WTC11 (cell line): ENCODE measurements around the gene C16orf74. TPM values are rescaled to one million over a fixed set of nuclear protein-coding genes. Genes with fewer than 3 reads are reported as not detected.

Experiments used
- ATAC-seq: fragments of 200-7000 bp; cut with Tn5 transposase; 2 replicates; pipeline ENCODE4 v1.10.0; 2021; ENCODE audit warnings: mild to moderate bottlenecking, moderate library complexity
- CTCF ChIA-PET: fragments of 300-600 bp; sonication (Branson Sonifier 250); formaldehyde crosslinking; loops from one replicate; lab custom pipeline; 2021; ENCODE audit warnings: antibody characterized with exemption; lab: Charles Lee
- POLR2A ChIA-PET: fragments of 350-600 bp; sonication (Branson Sonifier 250); formaldehyde crosslinking; loops from one replicate; lab custom pipeline; 2021; ENCODE audit warnings: antibody characterized with exemption; lab: Charles Lee
- DNase-seq: peaks from one replicate; pipeline ENCODE4 v3.0.0; 2021; ENCODE audit warnings: low spot score
- H3K27ac Mint-ChIP-seq: 2 replicates; pipeline ENCODE4 v1.8.0; 2021; ENCODE audit warnings: mixed read lengths
- H3K27me3 Mint-ChIP-seq: 2 replicates; pipeline ENCODE4 v1.8.0; 2021; ENCODE audit warnings: low read depth, mild to moderate bottlenecking, moderate library complexity, mixed read lengths
- H3K36me3 Mint-ChIP-seq: 2 replicates; pipeline ENCODE4 v1.8.0; 2021; ENCODE audit warnings: mixed read lengths
- H3K4me1 Mint-ChIP-seq: 2 replicates; pipeline ENCODE4 v1.8.0; 2022; ENCODE audit warnings: mixed read lengths
- H3K4me3 Mint-ChIP-seq: 2 replicates; pipeline ENCODE4 v1.8.0; 2021; ENCODE audit warnings: mild to moderate bottlenecking, moderate library complexity, mixed read lengths
- H3K9me3 Mint-ChIP-seq: 2 replicates; pipeline ENCODE4 v1.8.0; 2021; ENCODE audit warnings: mixed read lengths
- ATF1 ChIP-seq: sonication (generic); formaldehyde crosslinking; IDR thresholded peaks from 2 replicates; pipeline ENCODE4 v1.8.1; 2023; ENCODE audit warnings: mild to moderate bottlenecking, moderate library complexity, missing genetic modification reagents
- ATF3 ChIP-seq: sonication (generic); formaldehyde crosslinking; conservative IDR thresholded peaks from 2 replicates; pipeline ENCODE4 v1.8.1; 2022; ENCODE audit warnings: mild to moderate bottlenecking, missing genetic modification reagents
- CDX4 ChIP-seq: fragments of 250-450 bp; sonication (Bioruptor Pico); IDR thresholded peaks from 2 replicates; pipeline ENCODE4 v1.9.0; 2021; ENCODE audit warnings: moderate library complexity, mild to moderate bottlenecking, inconsistent platforms, borderline replicate concordance
- ELF4 ChIP-seq: sonication (generic); formaldehyde crosslinking; IDR thresholded peaks from 2 replicates; pipeline ENCODE4 v1.8.1; 2022; ENCODE audit warnings: low read depth, mild to moderate bottlenecking, moderate library complexity, missing genetic modification reagents
- FOXK1 ChIP-seq: sonication (generic); formaldehyde crosslinking; IDR thresholded peaks from 2 replicates; pipeline ENCODE4 v1.8.0; 2022; ENCODE audit warnings: mild to moderate bottlenecking, moderate library complexity, missing genetic modification reagents
- FOXP1 ChIP-seq: sonication (generic); formaldehyde crosslinking; IDR thresholded peaks from 2 replicates; pipeline ENCODE4 v1.8.0; 2022; ENCODE audit warnings: missing genetic modification reagents, mild to moderate bottlenecking, moderate library complexity, borderline replicate concordance
- GABPB1 ChIP-seq: sonication (generic); formaldehyde crosslinking; IDR thresholded peaks from 2 replicates; pipeline ENCODE4 v1.8.1; 2023; ENCODE audit warnings: mild to moderate bottlenecking, missing genetic modification reagents
- GTF2I ChIP-seq: fragments of 250-450 bp; sonication (Bioruptor Pico); conservative IDR thresholded peaks from 2 replicates; pipeline ENCODE4 v1.4.0; 2021; ENCODE audit warnings: mild to moderate bottlenecking
- MXD4 ChIP-seq: fragments of 250-450 bp; sonication (Bioruptor Pico); IDR thresholded peaks from 2 replicates; pipeline ENCODE4 v1.8.0; 2021; ENCODE audit warnings: mild to moderate bottlenecking, moderate library complexity, borderline replicate concordance
- NFATC4 ChIP-seq: fragments of 250-450 bp; sonication (Bioruptor Pico); IDR thresholded peaks from 2 replicates; pipeline ENCODE4 v1.9.0; 2021; ENCODE audit warnings: mild to moderate bottlenecking
- NFE2L1 ChIP-seq: sonication (generic); formaldehyde crosslinking; IDR thresholded peaks from 2 replicates; pipeline ENCODE4 v1.8.1; 2023; ENCODE audit warnings: missing genetic modification reagents
- NR3C1 ChIP-seq: sonication (generic); formaldehyde crosslinking; conservative IDR thresholded peaks from 2 replicates; pipeline ENCODE4 v1.8.1; 2023; ENCODE audit warnings: low read depth, mild to moderate bottlenecking, missing genetic modification reagents
- PRRX2 ChIP-seq: fragments of 250-450 bp; sonication (Bioruptor Pico); IDR thresholded peaks from 2 replicates; pipeline ENCODE4 v1.8.0; 2021; ENCODE audit warnings: mild to moderate bottlenecking
- ZBTB21 ChIP-seq: sonication (generic); formaldehyde crosslinking; IDR thresholded peaks from 2 replicates; pipeline ENCODE4 v1.8.1; 2023; ENCODE audit warnings: mild to moderate bottlenecking, missing genetic modification reagents, borderline replicate concordance
- ZBTB43 ChIP-seq: sonication (generic); formaldehyde crosslinking; IDR thresholded peaks from 2 replicates; pipeline ENCODE4 v1.8.1; 2023; ENCODE audit warnings: mild to moderate bottlenecking, missing genetic modification reagents
- ZNF219 ChIP-seq: sonication (generic); formaldehyde crosslinking; IDR thresholded peaks from 2 replicates; pipeline ENCODE4 v1.8.0; 2023; ENCODE audit warnings: missing genetic modification reagents, mild to moderate bottlenecking, borderline replicate concordance
- ZNF232 ChIP-seq: sonication (generic); formaldehyde crosslinking; IDR thresholded peaks from 2 replicates; pipeline ENCODE4 v1.8.0; 2022; ENCODE audit warnings: mild to moderate bottlenecking, missing genetic modification reagents
- ZNF263 ChIP-seq: sonication (generic); formaldehyde crosslinking; IDR thresholded peaks from 2 replicates; pipeline ENCODE4 v1.8.1; 2022; ENCODE audit warnings: low read depth, mild to moderate bottlenecking, moderate library complexity, missing genetic modification reagents
- ZNF396 ChIP-seq: fragments of 250-450 bp; sonication (Bioruptor Pico); IDR thresholded peaks from 2 replicates; pipeline ENCODE4 v1.8.0; 2021; ENCODE audit warnings: mild to moderate bottlenecking, moderate library complexity, borderline replicate concordance
- ZNF425 ChIP-seq: fragments of 250-450 bp; sonication (Bioruptor Pico); conservative IDR thresholded peaks from 2 replicates; pipeline ENCODE4 v1.9.0; 2021; ENCODE audit warnings: mild to moderate bottlenecking
- total RNA-seq: library from RNA; stranded (reverse); gene quantifications from 3 replicates; pipeline ENCODE4 v1.2.3, GENCODE V29; 2021
- TF ChIP-seq, protein P1 (sequence below): sonication (generic); formaldehyde crosslinking; IDR thresholded peaks from 2 replicates; pipeline ENCODE4 v1.8.0; 2022; ENCODE audit warnings: mild to moderate bottlenecking, missing genetic modification reagents
- TF ChIP-seq, protein P2 (sequence below): sonication (generic); formaldehyde crosslinking; IDR thresholded peaks from 2 replicates; pipeline ENCODE4 v1.8.1; 2023; ENCODE audit warnings: mild to moderate bottlenecking, moderate library complexity, missing genetic modification reagents
- TF ChIP-seq, protein P3 (sequence below): sonication (generic); formaldehyde crosslinking; IDR thresholded peaks from 2 replicates; pipeline ENCODE4 v1.8.0; 2022; ENCODE audit warnings: missing genetic modification reagents

Gene C16orf74
- total RNA-seq, 1 experiment from 2014 or later = 8.3 TPM

DNA sequence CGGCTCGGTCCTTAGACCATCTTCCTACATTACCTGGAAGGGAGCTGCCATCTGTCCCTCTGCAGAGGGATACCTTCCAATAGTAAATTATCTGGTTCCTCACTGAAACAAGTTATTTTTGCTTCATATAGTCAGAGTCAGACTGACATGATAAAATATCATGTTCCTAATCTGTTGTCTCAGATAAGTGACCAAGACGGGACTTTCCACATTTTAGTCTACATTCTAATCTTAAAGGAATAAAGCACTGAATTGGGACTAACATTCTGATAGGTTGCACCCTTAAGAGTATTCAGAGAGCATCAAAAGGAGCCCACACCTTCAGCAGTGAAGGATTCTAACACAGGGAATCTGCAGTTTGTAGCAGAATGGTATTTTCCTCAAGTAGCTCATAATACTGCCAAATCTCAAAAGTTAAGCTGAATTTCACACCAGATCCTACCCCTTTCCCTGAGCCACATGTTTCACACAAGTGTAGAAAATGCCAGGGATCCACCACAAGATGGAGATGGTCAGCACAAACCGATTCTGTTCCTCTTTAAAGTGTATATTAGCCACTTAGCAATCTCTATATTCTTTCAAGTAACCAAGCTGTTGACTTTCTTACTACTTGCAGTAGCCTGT lies 75.5 kb downstream of the C16orf74 start (continued):
- TF ChIP-seq, protein P1, sequence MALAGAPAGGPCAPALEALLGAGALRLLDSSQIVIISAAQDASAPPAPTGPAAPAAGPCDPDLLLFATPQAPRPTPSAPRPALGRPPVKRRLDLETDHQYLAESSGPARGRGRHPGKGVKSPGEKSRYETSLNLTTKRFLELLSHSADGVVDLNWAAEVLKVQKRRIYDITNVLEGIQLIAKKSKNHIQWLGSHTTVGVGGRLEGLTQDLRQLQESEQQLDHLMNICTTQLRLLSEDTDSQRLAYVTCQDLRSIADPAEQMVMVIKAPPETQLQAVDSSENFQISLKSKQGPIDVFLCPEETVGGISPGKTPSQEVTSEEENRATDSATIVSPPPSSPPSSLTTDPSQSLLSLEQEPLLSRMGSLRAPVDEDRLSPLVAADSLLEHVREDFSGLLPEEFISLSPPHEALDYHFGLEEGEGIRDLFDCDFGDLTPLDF (CRISPR knock-in tag) = no peak
- TF ChIP-seq FOXP1 (no peak), ELF4 (CRISPR knock-in tag) (no peak)

DNA sequence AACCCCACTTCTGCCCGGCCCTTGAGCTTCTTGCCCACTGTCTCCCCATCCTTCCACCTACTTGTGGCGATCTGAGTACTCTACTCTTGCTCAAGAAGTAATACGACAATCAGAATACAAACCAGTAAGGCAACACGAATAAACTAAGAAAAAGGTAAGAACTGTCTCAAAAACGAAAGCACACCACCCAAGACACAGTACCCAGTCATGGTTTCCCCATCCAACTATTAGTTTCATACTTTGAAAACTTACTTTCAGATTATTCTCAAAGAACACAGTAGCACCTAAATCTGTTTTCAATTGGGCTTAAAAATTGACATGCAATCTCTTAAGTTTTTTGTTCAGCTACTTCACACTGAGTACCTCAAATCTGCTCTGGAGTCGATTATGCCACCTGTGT lies 76.1 kb downstream of the C16orf74 start:
- Mint-ChIP-seq H3K27me3 (no peaks in the 10 kb centered on the region), H3K36me3 (peaks cover 53% of the 10 kb centered on the region), H3K4me3 (no peak overlapping the region), H3K4me1 (no peaks in the 10 kb centered on the region), H3K27ac (no peak overlapping the region), H3K9me3 (no peaks in the 10 kb centered on the region)
- no peak for ATAC-seq
- ChIA-PET CTCF (interaction anchor here (0.6 to 6.8 kb wide), 13 partner anchors 9 to 93 kb away, joined by 3 to 75 read pairs (median 3); no protein-coding TSS in a partner anchor), POLR2A (no interaction called here)
- TF ChIP-seq ZNF263 (CRISPR knock-in tag) (no peak), NFE2L1 (no peak), ZNF425 (no peak), MXD4 (no peak), CDX4 (no peak), ZNF396 (CRISPR knock-in tag) (no peak), ZNF232 (CRISPR knock-in tag) (no peak)
- no peak for DNase-seq

GRCh38 chr16:85674418-85674755 lies 76.5 kb downstream of the C16orf74 start:
- ChIA-PET POLR2A (no interaction called here), CTCF (interaction anchor here (1.1 to 6.8 kb wide), 3 partner anchors 11 to 43 kb away, joined by 3 to 75 read pairs (median 3); no protein-coding TSS in a partner anchor)
- no peaks in the 10 kb centered on the region for H3K27me3 Mint-ChIP-seq
- no peaks in the 10 kb centered on the region for H3K9me3 Mint-ChIP-seq
- no peaks in the 10 kb centered on the region for H3K4me1 Mint-ChIP-seq
- no peak overlapping the region for H3K27ac Mint-ChIP-seq
- H3K36me3 Mint-ChIP-seq = peaks cover 54% of the 10 kb centered on the region
- ATAC-seq (no peak), DNase-seq (no peak)
- no peak overlapping the region for H3K4me3 Mint-ChIP-seq
- no peak for TF ChIP-seq GABPB1 (CRISPR knock-in tag)
- TF ChIP-seq ATF3 (CRISPR knock-in tag) = no peak
- no peak for TF ChIP-seq ZBTB21
- no peak for TF ChIP-seq ZNF219 (CRISPR knock-in tag)
- TF ChIP-seq, protein P2, sequence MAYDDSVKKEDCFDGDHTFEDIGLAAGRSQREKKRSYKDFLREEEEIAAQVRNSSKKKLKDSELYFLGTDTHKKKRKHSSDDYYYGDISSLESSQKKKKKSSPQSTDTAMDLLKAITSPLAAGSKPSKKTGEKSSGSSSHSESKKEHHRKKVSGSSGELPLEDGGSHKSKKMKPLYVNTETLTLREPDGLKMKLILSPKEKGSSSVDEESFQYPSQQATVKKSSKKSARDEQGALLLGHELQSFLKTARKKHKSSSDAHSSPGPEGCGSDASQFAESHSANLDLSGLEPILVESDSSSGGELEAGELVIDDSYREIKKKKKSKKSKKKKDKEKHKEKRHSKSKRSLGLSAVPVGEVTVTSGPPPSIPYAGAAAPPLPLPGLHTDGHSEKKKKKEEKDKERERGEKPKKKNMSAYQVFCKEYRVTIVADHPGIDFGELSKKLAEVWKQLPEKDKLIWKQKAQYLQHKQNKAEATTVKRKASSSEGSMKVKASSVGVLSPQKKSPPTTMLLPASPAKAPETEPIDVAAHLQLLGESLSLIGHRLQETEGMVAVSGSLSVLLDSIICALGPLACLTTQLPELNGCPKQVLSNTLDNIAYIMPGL (CRISPR knock-in tag) = no peak
- no peak for TF ChIP-seq ZNF263 (CRISPR knock-in tag)
- TF ChIP-seq ZBTB43 = no peak
- TF ChIP-seq ATF1 (CRISPR knock-in tag) = no peak
- TF ChIP-seq GTF2I (CRISPR knock-in tag) = no peak
- TF ChIP-seq NR3C1 = no peak
- TF ChIP-seq, protein P3, sequence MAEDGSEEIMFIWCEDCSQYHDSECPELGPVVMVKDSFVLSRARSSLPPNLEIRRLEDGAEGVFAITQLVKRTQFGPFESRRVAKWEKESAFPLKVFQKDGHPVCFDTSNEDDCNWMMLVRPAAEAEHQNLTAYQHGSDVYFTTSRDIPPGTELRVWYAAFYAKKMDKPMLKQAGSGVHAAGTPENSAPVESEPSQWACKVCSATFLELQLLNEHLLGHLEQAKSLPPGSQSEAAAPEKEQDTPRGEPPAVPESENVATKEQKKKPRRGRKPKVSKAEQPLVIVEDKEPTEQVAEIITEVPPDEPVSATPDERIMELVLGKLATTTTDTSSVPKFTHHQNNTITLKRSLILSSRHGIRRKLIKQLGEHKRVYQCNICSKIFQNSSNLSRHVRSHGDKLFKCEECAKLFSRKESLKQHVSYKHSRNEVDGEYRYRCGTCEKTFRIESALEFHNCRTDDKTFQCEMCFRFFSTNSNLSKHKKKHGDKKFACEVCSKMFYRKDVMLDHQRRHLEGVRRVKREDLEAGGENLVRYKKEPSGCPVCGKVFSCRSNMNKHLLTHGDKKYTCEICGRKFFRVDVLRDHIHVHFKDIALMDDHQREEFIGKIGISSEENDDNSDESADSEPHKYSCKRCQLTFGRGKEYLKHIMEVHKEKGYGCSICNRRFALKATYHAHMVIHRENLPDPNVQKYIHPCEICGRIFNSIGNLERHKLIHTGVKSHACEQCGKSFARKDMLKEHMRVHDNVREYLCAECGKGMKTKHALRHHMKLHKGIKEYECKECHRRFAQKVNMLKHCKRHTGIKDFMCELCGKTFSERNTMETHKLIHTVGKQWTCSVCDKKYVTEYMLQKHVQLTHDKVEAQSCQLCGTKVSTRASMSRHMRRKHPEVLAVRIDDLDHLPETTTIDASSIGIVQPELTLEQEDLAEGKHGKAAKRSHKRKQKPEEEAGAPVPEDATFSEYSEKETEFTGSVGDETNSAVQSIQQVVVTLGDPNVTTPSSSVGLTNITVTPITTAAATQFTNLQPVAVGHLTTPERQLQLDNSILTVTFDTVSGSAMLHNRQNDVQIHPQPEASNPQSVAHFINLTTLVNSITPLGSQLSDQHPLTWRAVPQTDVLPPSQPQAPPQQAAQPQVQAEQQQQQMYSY (CRISPR knock-in tag) = no peak
- TF ChIP-seq NFATC4 = no peak
- TF ChIP-seq FOXK1 (CRISPR knock-in tag) = no peak
- no peak for TF ChIP-seq PRRX2 (CRISPR knock-in tag)
